ENCODE results near the gene CPEB4. TPM values are rescaled to one million over a fixed set of nuclear protein-coding genes. Genes with fewer than 3 reads are reported as not detected.

Gene CPEB4
- total RNA-seq, 1 donor from 2014 or later: 12.5 TPM

- Mint-ChIP-seq H3K27me3 (ENCODE audit: insufficient read depth, low read depth) (peaks cover 4% of the 10 kb centered on the region), H3K9me3 (peaks cover 9% of the 10 kb centered on the region), H3K36me3 (no peaks in the 10 kb centered on the region), H3K27ac (no peak overlapping the region), H3K4me1 (peaks cover 7% of the 10 kb centered on the region), H3K4me3 (no peak overlapping the region)
- no peaks in the 10 kb centered on the region for H3F3A ChIP-seq (ENCODE audit: low read depth)
- H3K4me1 ChIP-seq: no peaks in the 10 kb centered on the region
- no peaks in the 10 kb centered on the region for H3K79me2 ChIP-seq (ENCODE audit: low read depth)
- H2AFZ ChIP-seq (replicated peaks): peak overlapping the region; percentile 42
- H4K20me1 ChIP-seq (ENCODE audit: low read depth): no peaks in the 10 kb centered on the region
- no peak overlapping the region for H3K9ac ChIP-seq
- TF ChIP-seq CTCF (IDR thresholded peaks at IDR 0.05): no peak
- no peak for TF ChIP-seq EZH2phosphoT487 (IDR thresholded peaks at IDR 0.05)
- TF ChIP-seq EZH2 (IDR thresholded peaks at IDR 0.05): no peak
- no peaks in the 10 kb centered on the region for H3K9me3 ChIP-seq (ENCODE audit: low read depth)
- H3K27me3 ChIP-seq: no peaks in the 10 kb centered on the region
- no peak overlapping the region for H3K4me2 ChIP-seq
- no peak for DNase-seq (ENCODE audit: low spot score)
- no peak overlapping the region for H3K27ac ChIP-seq
- H3K36me3 ChIP-seq: no peaks in the 10 kb centered on the region
- no peak overlapping the region for H3K4me3 ChIP-seq
Observed at GRCh38 chr5:173850659-173851058, 37.5 kb upstream of the CPEB4 start.

GRCh38 chr5:173851595-173852243 is 36.4 kb upstream of the CPEB4 start:
- DNase-seq (ENCODE audit: low spot score): no peak
- H3K9me3 ChIP-seq (ENCODE audit: low read depth): no peaks in the 10 kb centered on the region
- TF ChIP-seq CTCF (IDR thresholded peaks at IDR 0.05) (no peak), EZH2phosphoT487 (IDR thresholded peaks at IDR 0.05) (no peak), EZH2 (IDR thresholded peaks at IDR 0.05) (no peak)
- H3K36me3 ChIP-seq: no peaks in the 10 kb centered on the region
- no peaks in the 10 kb centered on the region for H3K79me2 ChIP-seq (ENCODE audit: low read depth)
- no peak overlapping the region for H2AFZ ChIP-seq (replicated peaks)
- no peak overlapping the region for H3K4me2 ChIP-seq
- no peaks in the 10 kb centered on the region for H4K20me1 ChIP-seq (ENCODE audit: low read depth)
- H3K4me1 Mint-ChIP-seq: peaks cover 10% of the 10 kb centered on the region
- H3K27me3 ChIP-seq: no peaks in the 10 kb centered on the region
- H3K9me3 Mint-ChIP-seq: peaks cover 9% of the 10 kb centered on the region
- no peak overlapping the region for H3K27ac Mint-ChIP-seq
- no peak overlapping the region for H3K9ac ChIP-seq
- H3K36me3 Mint-ChIP-seq: no peaks in the 10 kb centered on the region
- no peak overlapping the region for H3K4me3 ChIP-seq
- no peaks in the 10 kb centered on the region for H3F3A ChIP-seq (ENCODE audit: low read depth)
- H3K27ac ChIP-seq: no peak overlapping the region
- peaks cover 6% of the 10 kb centered on the region for H3K27me3 Mint-ChIP-seq (ENCODE audit: insufficient read depth, low read depth)
- no peak overlapping the region for H3K4me3 Mint-ChIP-seq
- H3K4me1 ChIP-seq: no peaks in the 10 kb centered on the region

- TF ChIP-seq EZH2phosphoT487 (IDR thresholded peaks at IDR 0.05) (no peak), CTCF (IDR thresholded peaks at IDR 0.05) (no peak), EZH2 (IDR thresholded peaks at IDR 0.05) (no peak)
- no peak overlapping the region for H3K27ac ChIP-seq
- H3K79me2 ChIP-seq (ENCODE audit: low read depth): no peaks in the 10 kb centered on the region
Observed at GRCh38 chr5:173852790-173853359, 35.3 kb upstream of the CPEB4 start.

More at GRCh38 chr5:173852790-173853359, 35.3 kb upstream of the CPEB4 start:
- Mint-ChIP-seq H3K27ac (no peak overlapping the region), H3K4me3 (no peak overlapping the region), H3K9me3 (peaks cover 5% of the 10 kb centered on the region), H3K27me3 (ENCODE audit: insufficient read depth, low read depth) (peaks cover 6% of the 10 kb centered on the region), H3K36me3 (no peaks in the 10 kb centered on the region), H3K4me1 (peaks cover 12% of the 10 kb centered on the region)
- H3K9me3 ChIP-seq (ENCODE audit: low read depth): no peaks in the 10 kb centered on the region
- H3K4me3 ChIP-seq: no peak overlapping the region
- no peaks in the 10 kb centered on the region for H3K27me3 ChIP-seq
- no peak overlapping the region for H3K4me2 ChIP-seq
- H2AFZ ChIP-seq (replicated peaks): no peak overlapping the region
- no peaks in the 10 kb centered on the region for H3K36me3 ChIP-seq
- H3K9ac ChIP-seq: no peak overlapping the region
- no peaks in the 10 kb centered on the region for H4K20me1 ChIP-seq (ENCODE audit: low read depth)
- H3K4me1 ChIP-seq: no peaks in the 10 kb centered on the region
- DNase-seq (ENCODE audit: low spot score): no peak
- H3F3A ChIP-seq (ENCODE audit: low read depth): no peaks in the 10 kb centered on the region
